NCI-H1417 (cell line): ENCODE data around the gene GLUD2.
"Not testable (repeated sequence)": the region's sequence is repeated elsewhere in the genome, so short reads cannot be mapped to it uniquely, and the experiment has no call there.

Experiments used
- DNase-seq, 3 experiments: peaks; one replicate each; lab custom pipeline; 2025; lab: John Stamatoyannopoulos, UW

The GLUD2 gene

GRCh38 chrX:121047441-121048419 is at the start of gene GLUD2:
TSS of gene GLUD2 (plus strand) at chrX:121047610. CDS start at chrX:121047685, 75 bp downstream.
- not testable (repeated sequence) for DNase-seq

- no peak for DNase-seq
Observed at GRCh38 chrX:120999413-120999812, 48.0 kb upstream of the GLUD2 start.

- DNase-seq, result peak in 1 of 3 experiments; percentile 24
Observed at GRCh38 chrX:121000589-121000988, 46.8 kb upstream of the GLUD2 start.

- no peak for DNase-seq
Observed at GRCh38 chrX:121008920-121009319, 38.5 kb upstream of the GLUD2 start.

DNA sequence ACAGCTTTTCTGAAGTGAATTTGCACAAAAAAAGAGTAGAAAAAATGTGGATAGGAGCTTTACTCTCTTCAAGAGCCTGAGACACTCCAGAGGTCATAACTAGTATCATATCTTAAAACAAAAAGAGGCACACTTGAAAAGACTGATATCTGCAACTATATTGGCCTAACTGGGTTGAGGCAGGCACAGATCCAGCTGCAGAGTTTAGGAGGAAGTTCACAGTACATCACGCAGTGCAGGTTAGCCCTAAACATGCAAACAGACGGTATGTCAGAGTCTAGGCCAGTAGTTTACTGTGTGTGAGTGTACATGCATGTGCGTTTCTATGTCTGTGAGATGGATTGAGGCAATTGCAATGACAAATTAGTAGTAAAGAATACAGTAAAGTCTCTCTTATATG is 37.6 kb upstream of the GLUD2 start:
- no peak for DNase-seq

- peak in 1 of 3 experiments; percentile 16 for DNase-seq
Observed at GRCh38 chrX:121010218-121010617, 37.2 kb upstream of the GLUD2 start.

GRCh38 chrX:121011254-121011653 is 36.2 kb upstream of the GLUD2 start:
- DNase-seq, result no peak

DNA sequence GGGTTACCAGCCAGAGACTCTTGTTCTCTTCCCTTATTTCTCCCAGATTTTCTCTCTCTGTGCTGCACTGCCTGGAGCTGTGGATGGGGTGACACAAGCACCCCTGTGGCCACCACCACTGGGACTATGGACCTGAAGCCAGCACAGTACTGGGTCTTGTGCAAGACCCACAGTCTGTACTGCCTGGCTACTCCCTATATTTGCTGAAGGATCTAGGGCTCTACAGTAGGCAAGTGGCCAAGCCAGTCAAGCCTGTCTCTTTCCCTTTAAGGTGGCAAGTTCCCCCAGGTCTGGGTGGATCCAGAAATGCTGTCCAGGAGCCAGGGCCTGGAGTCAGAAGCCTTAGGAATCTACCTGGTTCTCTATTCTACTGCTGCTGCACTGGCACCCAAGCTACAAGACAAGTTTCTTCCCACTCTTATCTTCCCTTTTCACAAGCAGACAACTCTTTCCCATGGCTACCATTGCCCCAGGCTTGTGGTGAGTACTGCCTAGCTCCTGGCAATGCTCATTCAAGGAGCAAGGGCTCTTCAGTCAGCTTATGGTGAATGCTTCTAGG is 33.4 kb upstream of the GLUD2 start:
- DNase-seq, result no peak

DNA sequence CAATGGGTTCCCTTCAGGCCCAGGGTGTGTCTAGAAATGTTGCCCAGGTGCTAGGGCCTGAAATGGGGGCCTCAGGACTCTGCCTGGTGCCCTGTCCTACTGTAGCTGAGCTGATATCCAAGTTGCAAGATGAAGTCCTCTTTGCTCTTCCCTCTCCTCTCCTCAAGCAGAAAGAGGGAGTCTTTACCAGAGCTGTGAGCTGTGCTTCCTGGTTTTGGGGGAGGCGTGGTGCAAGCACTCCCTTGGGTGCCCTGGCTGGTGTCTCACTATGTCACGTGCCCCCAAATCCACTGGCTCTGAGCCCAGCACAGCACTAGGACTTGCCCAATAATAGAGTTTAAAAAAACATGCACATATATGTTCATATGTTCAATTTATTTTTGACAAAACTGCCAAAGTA is 32.6 kb upstream of the GLUD2 start:
- no peak for DNase-seq

DNA sequence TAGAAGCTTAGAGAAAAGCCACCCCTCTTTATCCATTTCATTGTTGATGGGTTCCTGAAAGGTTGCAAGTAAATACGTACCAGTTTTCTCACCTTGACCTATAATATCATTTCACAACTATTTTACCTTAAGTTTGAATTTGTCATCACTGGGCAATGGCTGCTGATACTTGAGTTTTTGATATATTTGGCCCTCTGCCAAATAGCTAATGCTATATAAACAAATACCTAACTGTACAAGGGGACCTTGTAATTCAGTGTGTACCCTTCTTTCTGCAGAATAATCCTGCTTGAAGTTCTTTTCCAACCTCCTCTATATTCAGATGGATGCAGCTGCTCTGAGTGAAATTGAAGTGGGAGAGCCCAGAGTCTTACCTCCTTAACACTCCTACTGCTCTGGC is 19.0 kb upstream of the GLUD2 start:
- peak in 1 of 3 experiments; percentile 26 for DNase-seq

GRCh38 chrX:121030083-121030482 is 17.3 kb upstream of the GLUD2 start:
- DNase-seq, result no peak

DNA sequence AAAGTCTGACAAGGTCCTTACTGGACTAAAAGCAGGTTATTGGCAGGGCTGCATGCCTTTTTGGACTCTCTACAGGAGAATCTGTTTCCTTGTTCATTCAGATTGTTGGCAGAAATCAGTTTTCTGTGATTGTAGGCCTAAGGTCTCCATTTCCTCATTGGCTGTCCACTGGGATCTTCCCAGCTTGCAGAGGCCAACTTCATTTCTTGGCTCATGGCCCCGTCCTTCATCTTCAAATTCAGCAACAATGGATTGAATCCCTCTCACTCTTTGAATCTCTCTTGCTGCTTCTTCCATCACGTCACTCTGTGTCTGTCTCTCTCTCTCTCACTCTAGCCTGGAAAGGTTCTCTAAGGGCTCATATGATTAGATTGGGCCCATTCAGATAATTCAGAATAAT is 14.9 kb upstream of the GLUD2 start:
- DNase-seq, result no peak

DNA sequence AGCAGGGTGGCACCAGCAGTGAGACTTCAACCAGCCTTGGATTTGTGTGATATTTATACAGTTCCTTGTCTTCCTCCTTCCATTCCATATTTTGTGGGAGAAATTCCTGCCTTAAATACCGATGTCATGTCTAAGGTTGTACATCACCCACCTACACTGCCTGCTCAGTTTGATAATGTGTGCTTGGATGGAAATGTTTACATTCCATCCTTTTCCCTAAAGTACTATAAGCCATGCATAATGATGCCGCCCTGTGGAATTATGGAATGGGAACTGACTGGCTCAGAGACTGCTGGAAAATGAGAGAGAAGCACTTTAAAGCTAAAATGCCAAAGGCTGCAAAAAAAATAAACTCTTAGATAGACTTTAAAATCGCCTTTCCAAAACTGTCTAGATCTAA is 11.3 kb upstream of the GLUD2 start:
- DNase-seq, result no peak

- DNase-seq, result no peak
Observed at GRCh38 chrX:121036951-121037350, 10.5 kb upstream of the GLUD2 start.

DNA sequence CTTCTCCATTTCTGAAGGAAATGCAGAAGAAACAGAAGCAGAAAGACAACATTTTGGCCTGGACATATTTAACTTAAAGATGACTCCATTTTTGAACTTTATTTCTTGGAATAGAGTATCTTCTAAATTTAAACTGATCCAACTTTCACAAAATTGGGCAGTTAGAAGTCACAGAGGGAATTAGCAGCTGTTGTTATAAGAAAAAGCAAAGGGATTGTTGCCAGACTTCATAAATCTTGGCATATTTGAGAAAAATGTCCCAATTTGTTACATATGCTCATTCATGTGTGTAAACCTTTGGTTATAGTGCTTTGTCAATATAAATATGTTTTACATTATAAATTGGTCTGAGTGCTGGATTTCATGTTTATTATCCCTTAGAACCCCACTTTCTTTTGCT is 3.4 kb downstream of the GLUD2 start:
- no peak for DNase-seq

DNA sequence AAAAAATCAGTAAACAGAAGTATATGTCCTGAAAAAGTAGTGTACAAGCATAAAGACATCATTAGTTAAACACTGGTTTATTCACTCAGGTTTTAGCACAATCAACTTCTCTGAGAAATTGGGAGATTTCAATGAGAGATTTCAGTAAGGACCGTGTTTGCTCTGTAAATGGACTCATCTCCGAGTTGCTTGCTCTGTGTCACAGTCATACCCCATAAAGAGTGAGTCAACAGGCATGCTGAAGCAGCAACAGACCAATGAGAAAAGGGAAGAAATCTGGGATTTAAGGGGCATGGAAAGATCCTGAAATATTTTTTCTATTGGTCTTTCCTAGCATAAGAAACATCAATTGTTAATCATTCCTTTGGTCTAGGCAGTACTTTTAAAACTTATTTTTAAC is 4.7 kb downstream of the GLUD2 start:
- no peak for DNase-seq

GRCh38 chrX:121062289-121062688 is 14.9 kb downstream of the GLUD2 start:
- DNase-seq, result no peak

DNA sequence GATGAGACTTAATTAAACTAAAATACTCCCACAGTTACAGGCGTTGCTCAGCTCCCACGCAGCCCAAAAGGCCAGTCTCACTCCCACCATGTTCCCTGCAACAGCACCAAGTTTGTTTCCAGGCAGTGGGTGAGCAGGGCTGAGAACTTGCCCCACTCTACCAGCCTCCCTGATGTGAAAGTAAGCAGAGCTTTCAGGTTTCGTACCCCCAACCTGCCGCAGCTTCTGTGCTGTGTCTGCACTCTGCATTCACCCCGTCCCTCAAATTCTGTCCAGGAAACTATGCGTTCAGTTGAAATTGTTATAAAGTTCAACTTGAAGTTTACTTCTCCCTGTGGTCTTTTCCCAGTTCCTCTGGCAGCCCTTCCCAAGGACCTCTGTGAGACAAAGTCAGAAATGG is 17.2 kb downstream of the GLUD2 start:
- no peak for DNase-seq

DNA sequence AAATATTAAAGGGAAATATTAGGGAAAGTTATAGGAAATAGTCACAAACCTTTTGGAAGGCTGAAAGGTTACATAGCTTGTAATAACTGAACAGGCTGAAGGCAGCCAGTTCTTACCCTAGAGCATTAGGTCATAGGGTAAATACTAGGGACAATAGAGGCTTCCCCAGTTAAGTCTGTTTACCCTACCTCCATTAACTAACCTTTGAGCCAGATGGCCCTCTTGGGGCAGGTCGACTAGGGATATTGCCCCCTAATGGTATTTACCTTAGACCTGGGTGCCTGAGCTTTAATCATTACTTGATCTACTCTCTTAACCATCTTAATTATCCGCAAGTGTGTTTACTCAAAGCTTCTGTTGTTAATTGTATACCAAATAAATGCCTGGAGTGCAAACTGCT is 36.8 kb downstream of the GLUD2 start:
- DNase-seq, result peak in 2 of 3 experiments; percentile 2 to 69

DNA sequence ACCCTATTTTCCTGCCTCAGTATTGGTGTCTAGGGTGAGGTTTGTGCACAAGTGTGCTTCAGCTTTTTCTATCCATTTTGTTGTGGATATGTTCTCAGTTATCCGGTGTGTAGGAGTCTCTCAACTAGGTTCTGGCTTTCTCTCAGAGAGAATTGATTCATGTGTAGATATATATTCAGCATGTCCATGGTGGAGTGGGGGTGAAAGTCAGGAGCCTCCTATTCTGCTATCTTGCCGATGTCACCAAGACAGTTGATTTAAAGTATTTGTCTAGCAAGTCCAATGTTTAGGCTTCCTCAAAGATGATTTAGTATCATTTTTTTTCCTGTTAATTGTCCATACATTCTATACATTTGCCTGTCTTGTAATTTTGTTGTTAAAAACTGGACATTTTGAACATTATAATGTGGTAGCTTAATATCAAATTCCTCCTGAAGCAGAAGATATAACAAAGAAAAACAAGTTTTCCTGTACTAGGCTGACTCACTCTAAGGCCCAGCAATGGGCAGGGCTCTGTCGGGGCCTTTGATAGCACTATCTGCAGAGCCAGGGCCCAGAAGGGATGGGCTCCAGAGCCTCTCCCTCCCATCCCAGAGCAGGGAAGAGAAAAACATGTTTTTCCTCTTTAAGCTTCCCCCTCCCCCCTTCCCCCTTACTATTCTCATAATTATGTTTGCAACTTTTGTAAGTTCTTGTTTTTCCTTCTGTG is 37.6 kb downstream of the GLUD2 start:
- no peak for DNase-seq

GRCh38 chrX:121085612-121086010 is 38.2 kb downstream of the GLUD2 start:
- no peak for DNase-seq

- no peak for DNase-seq
Observed at GRCh38 chrX:121093011-121093410, 45.6 kb downstream of the GLUD2 start.
